HG03457 (cell line): ENCODE data around the gene MYH10.
"Not testable (repeated sequence)": the region's sequence is repeated elsewhere in the genome, so short reads cannot be mapped to it uniquely, and the experiment has no call there.

Experiments
- ATAC-seq: cut with Tn5 transposase; IDR thresholded peaks from one replicate; pipeline ENCODE4 v1.9.1; 2021; ENCODE audit warnings: moderate number of reproducible peaks; ENCODE audit not compliant: unreplicated experiment

MYH10 gene

GRCh38 chr17:8630227-8630801 is at the start of gene MYH10:
MYH10 (minus strand) TSS chr17:8630725; CDS start chr17:8623246, 7,479 bp downstream.
- no peak for ATAC-seq

GRCh38 chr17:8679126-8679525 is 48.6 kb upstream of the MYH10 start:
- no peak for ATAC-seq

GRCh38 chr17:8675306-8675705 is 44.8 kb upstream of the MYH10 start:
- no peak for ATAC-seq

GRCh38 chr17:8674344-8675305 is 44.1 kb upstream of the MYH10 start:
- no peak for ATAC-seq

GRCh38 chr17:8673612-8674011 is 43.1 kb upstream of the MYH10 start:
- no peak for ATAC-seq

GRCh38 chr17:8672326-8672725 is 41.8 kb upstream of the MYH10 start:
- no peak for ATAC-seq

GRCh38 chr17:8670421-8670820 is 39.9 kb upstream of the MYH10 start:
- no peak for ATAC-seq

GRCh38 chr17:8668176-8668740 is 37.7 kb upstream of the MYH10 start:
- ATAC-seq, result no peak

- ATAC-seq, result no peak
Observed at GRCh38 chr17:8667421-8667820, 36.9 kb upstream of the MYH10 start.

GRCh38 chr17:8665684-8666083 is 35.2 kb upstream of the MYH10 start:
- ATAC-seq, result no peak

GRCh38 chr17:8664456-8665126 is 34.1 kb upstream of the MYH10 start:
- ATAC-seq, result no peak

GRCh38 chr17:8662973-8663372 is 32.4 kb upstream of the MYH10 start:
- ATAC-seq, result no peak

GRCh38 chr17:8662076-8662831 is 31.7 kb upstream of the MYH10 start:
- ATAC-seq, result no peak

- not testable (repeated sequence) for ATAC-seq
Observed at GRCh38 chr17:8660709-8661108, 30.2 kb upstream of the MYH10 start.

- ATAC-seq, result no peak
Observed at GRCh38 chr17:8659758-8660410, 29.4 kb upstream of the MYH10 start.

GRCh38 chr17:8658810-8659209 is 28.3 kb upstream of the MYH10 start:
- ATAC-seq, result no peak

- ATAC-seq, result no peak
Observed at GRCh38 chr17:8656693-8657092, 26.2 kb upstream of the MYH10 start.

GRCh38 chr17:8654822-8655221 is 24.3 kb upstream of the MYH10 start:
- no peak for ATAC-seq

GRCh38 chr17:8651013-8651412 is 20.5 kb upstream of the MYH10 start:
- no peak for ATAC-seq

GRCh38 chr17:8650119-8650499 is 19.6 kb upstream of the MYH10 start:
- no peak for ATAC-seq
